K562 treated with DMSO at 1 percent for 48 hours (cell line): ENCODE data around the gene PLRG1. TPM values are rescaled to one million over a fixed set of nuclear protein-coding genes. Genes with fewer than 3 reads are reported as not detected.

ENCODE experiments used
- total RNA-seq: library from RNA; unstranded; fragments of 300-600 nt; gene quantifications from 2 replicates; pipeline ENCODE4 v1.2.3, GENCODE V29; 2022; ENCODE audit warnings: low replicate concordance; ENCODE audit errors: extremely low read depth

Gene PLRG1
- total RNA-seq, result not detected in 2 replicates

DNA sequence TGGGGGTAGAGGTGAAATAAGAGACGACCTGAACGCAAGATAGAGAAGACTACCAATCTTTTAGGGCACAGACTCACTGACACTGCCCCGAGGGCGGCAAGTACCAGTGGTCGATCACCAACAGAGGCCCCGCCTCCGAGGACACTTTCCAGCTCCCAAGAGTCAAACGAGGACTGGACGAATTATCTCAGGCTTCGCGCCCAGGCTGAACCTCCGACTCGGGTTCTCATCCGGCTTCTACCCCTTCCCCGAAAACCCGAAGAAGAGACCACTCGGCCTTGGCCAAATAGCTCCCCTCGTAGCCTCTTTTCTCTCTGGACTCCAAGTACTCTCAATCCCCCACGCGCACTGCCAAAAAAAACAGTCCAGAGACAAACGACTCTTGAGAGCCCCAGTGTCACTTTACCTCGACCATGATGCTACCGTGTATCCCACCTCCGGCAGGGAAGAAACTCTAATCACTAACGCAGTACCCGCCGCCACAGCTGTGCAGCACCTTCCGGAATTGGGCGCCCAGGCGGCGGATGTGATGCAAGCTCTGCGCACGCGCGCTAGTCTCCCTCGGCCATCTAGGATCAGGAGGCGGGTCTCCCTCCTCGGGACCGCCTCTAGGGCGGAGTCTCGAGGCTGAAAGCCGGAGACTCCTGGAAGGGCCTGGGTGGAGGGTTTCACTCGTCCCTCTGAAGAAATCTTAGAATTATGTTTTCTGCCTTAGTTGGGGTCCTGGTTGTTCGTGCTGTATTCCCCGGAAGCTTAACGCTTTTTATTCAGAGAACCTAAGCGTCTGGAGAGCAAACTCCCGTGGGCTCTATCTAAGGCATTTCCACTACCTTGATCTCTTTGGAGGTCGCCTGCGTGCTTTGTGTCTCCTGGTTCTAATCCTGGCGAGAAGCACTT, at the start of gene PLRG1:
PLRG1 (minus strand) TSS at position 507 of the 897 bp plus-strand sequence; CDS start at position 415, 92 bp downstream.

GRCh38 chr4:154590329-154591006, 40.3 kb upstream of the PLRG1 start, which contains the start of gene FGA:
Gene FGA, minus strand, starts transcription at chr4:154590742. Its CDS starts 55 bp downstream, at chr4:154590687.

GRCh38 chr4:154562697-154563254, 12.6 kb upstream of the PLRG1 start, which contains the start of gene FGB:
Gene FGB, plus strand, starts transcription at chr4:154563011. Its CDS starts 8 bp downstream, at chr4:154563019.

GRCh38 chr4:154491341-154492271, 58.6 kb downstream of the PLRG1 start, which contains the start of gene DCHS2:
Gene DCHS2, minus strand, starts transcription at chr4:154491799. Its CDS starts 444 bp downstream, at chr4:154491355.

Other genes with a start within 250 kb of the PLRG1 start
- gene DCHS2, start 58.6 kb downstream of the PLRG1 start, total RNA-seq, result not detected in 2 replicates
- gene FGB, start 12.6 kb upstream of the PLRG1 start, total RNA-seq, result not detected in 2 replicates
- not detected in 2 replicates for gene FGA, start 40.3 kb upstream of the PLRG1 start, total RNA-seq
- not detected in 2 replicates for gene FGG, start 62.3 kb upstream of the PLRG1 start, total RNA-seq
- gene LRAT, start 193.6 kb upstream of the PLRG1 start, total RNA-seq, result not detected in 2 replicates
- gene RBM46, start 230.9 kb upstream of the PLRG1 start, total RNA-seq, result not detected in 2 replicates